Measurements from ENCODE around the gene MLC1. TPM values are rescaled to one million over a fixed set of nuclear protein-coding genes. Genes with fewer than 3 reads are reported as not detected.

Gene MLC1
- total RNA-seq, 2 experiments from 2014 or later = 0.16 TPM; not detected in 1

DNA sequence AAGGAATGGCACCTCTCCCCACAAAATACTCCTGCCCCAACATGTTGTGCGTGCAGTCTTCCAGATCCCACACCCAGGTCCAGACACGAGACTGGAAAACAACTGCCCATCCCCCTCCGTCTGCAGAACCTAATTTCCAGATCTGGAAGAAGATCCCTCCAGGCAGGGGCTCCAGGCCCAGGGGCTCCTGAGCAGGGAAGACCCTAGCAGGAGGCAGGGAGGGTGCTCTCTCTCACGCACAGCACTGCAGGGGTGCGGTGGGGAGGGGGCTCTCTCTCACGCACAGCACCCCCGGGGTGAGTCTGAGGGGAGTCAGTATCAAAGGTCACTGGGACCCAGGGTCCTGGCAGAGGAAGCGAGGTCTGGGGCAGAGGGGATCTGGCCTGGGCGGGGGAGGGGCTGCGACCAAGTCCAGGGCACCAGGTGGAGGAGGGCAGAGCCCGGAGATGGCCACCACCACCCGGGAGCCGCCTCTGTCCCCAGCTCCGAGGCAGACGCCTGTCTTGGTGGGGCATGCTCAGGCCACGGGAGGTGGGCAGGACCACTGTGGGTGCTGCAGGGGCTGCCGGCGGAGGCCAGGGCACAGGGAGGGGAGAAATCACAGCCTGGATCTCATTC is 1.7 kb downstream of the MLC1 start:
- Histone ChIP-seq H3K36me3 (ENCODE audit: insufficient read depth, low read length) (no peaks in the 10 kb centered on the region; the same call in 1 of the 2 replicates), H4K20me1 (ENCODE audit: insufficient read depth, low read length) (no peaks in the 10 kb centered on the region), H3K79me2 (ENCODE audit: insufficient read depth, low read depth, low read length) (no peaks in the 10 kb centered on the region), H3K9me3 (ENCODE audit: low read length) (no peaks in the 10 kb centered on the region), H3K4me1 (ENCODE audit: insufficient read depth, low read length, poor library complexity, severe bottlenecking) (no peaks in the 10 kb centered on the region), H3K4me3 (ENCODE audit: low read depth, low read length, poor library complexity, severe bottlenecking) (no peak overlapping the region), H2AFZ (ENCODE audit: low read length) (no peak overlapping the region), H3K27ac (ENCODE audit: low read depth, low read length, poor library complexity, severe bottlenecking) (no peak overlapping the region), H3K9me2 (ENCODE audit: insufficient read depth, low read length) (no peaks in the 10 kb centered on the region), H3K4me2 (ENCODE audit: low read length) (no peak overlapping the region)
- intact Hi-C loops (cut with micrococcal nuclease; ENCODE audit: unreplicated experiment) = no loop called here
- no peak for DNase-seq (ENCODE audit: low spot score)
- ChIA-PET POLR2A (no interaction called here), CTCF (ENCODE audit: unreplicated experiment) (no interaction called here)
- BruUV-seq (replicated peaks) = no TSS peak
- TF ChIP-seq EZH2phosphoT487 (IDR thresholded peaks at IDR 0.05; ENCODE audit: borderline replicate concordance, low read depth, low read length) = no peak
- TF ChIP-seq CTCF (conservative IDR thresholded peaks at IDR 0.05; ENCODE audit: low read length) = no peak

- H3K4me1 ChIP-seq (ENCODE audit: insufficient read depth, low read length, poor library complexity, severe bottlenecking) = no peaks in the 10 kb centered on the region
- ChIA-PET CTCF (ENCODE audit: unreplicated experiment) (no interaction called here), POLR2A (no interaction called here)
- H3K79me2 ChIP-seq (ENCODE audit: insufficient read depth, low read depth, low read length) = no peaks in the 10 kb centered on the region
- no peak for DNase-seq (ENCODE audit: low spot score)
- TF ChIP-seq EZH2phosphoT487 (IDR thresholded peaks at IDR 0.05; ENCODE audit: borderline replicate concordance, low read depth, low read length) = no peak
- no peak for TF ChIP-seq CTCF (conservative IDR thresholded peaks at IDR 0.05; ENCODE audit: low read length)
- intact Hi-C loops (cut with micrococcal nuclease; ENCODE audit: unreplicated experiment) = no loop called here
- no peaks in the 10 kb centered on the region; the same call in 1 of the 2 replicates for H3K36me3 ChIP-seq (ENCODE audit: insufficient read depth, low read length)
- no peak overlapping the region for H3K27ac ChIP-seq (ENCODE audit: low read depth, low read length, poor library complexity, severe bottlenecking)
- no peaks in the 10 kb centered on the region for H3K9me3 ChIP-seq (ENCODE audit: low read length)
- H3K4me2 ChIP-seq (ENCODE audit: low read length) = no peak overlapping the region
- no peak overlapping the region for H2AFZ ChIP-seq (ENCODE audit: low read length)
- no TSS peak for BruUV-seq (replicated peaks)
- no peak overlapping the region for H3K4me3 ChIP-seq (ENCODE audit: low read depth, low read length, poor library complexity, severe bottlenecking)
- no peaks in the 10 kb centered on the region for H4K20me1 ChIP-seq (ENCODE audit: insufficient read depth, low read length)
- no peaks in the 10 kb centered on the region for H3K9me2 ChIP-seq (ENCODE audit: insufficient read depth, low read length)
These were observed 2.2 kb downstream of the MLC1 start for GRCh38 chr22:50082961-50083461.

GRCh38 chr22:50082197-50082715 is 3.0 kb downstream of the MLC1 start:
- Histone ChIP-seq H3K9me2 (ENCODE audit: insufficient read depth, low read length) (no peaks in the 10 kb centered on the region), H2AFZ (ENCODE audit: low read length) (no peak overlapping the region), H3K9me3 (ENCODE audit: low read length) (no peaks in the 10 kb centered on the region), H3K4me2 (ENCODE audit: low read length) (no peak overlapping the region), H3K79me2 (ENCODE audit: insufficient read depth, low read depth, low read length) (no peaks in the 10 kb centered on the region), H4K20me1 (ENCODE audit: insufficient read depth, low read length) (no peaks in the 10 kb centered on the region), H3K27ac (ENCODE audit: low read depth, low read length, poor library complexity, severe bottlenecking) (no peak overlapping the region), H3K4me1 (ENCODE audit: insufficient read depth, low read length, poor library complexity, severe bottlenecking) (peaks cover 4% of the 10 kb centered on the region), H3K36me3 (ENCODE audit: insufficient read depth, low read length) (no peaks in the 10 kb centered on the region; the same call in 1 of the 2 replicates), H3K4me3 (ENCODE audit: low read depth, low read length, poor library complexity, severe bottlenecking) (no peak overlapping the region)
- no TSS peak for BruUV-seq (replicated peaks)
- CTCF ChIA-PET (ENCODE audit: unreplicated experiment) = no interaction called here
- no peak for TF ChIP-seq CTCF (conservative IDR thresholded peaks at IDR 0.05; ENCODE audit: low read length)
- no peak for TF ChIP-seq EZH2phosphoT487 (IDR thresholded peaks at IDR 0.05; ENCODE audit: borderline replicate concordance, low read depth, low read length)
- POLR2A ChIA-PET = no interaction called here
- DNase-seq (ENCODE audit: low spot score) = no peak
- intact Hi-C loops (cut with micrococcal nuclease; ENCODE audit: unreplicated experiment) = no loop called here

All from OCI-LY7 (cell line).